Psoas muscle (tissue), 8 donors: ENCODE data around the gene KRTCAP2. TPM values are rescaled to one million over a fixed set of nuclear protein-coding genes. Genes with fewer than 3 reads are reported as not detected.
A peak's percentile ranks its signal among the peaks of the same experiment; 100 is the strongest.

Source experiments
- ATAC-seq, 4 donors: fragments of 200-7000 bp; cut with Tn5 transposase; one replicate each; pipeline ENCODE4 v1.9.1; 2020; ENCODE audit warnings: moderate library complexity in 3 of 4, mild to moderate bottlenecking in 2 of 4
- DNase-seq, 2 donors: peaks; one replicate each; pipeline ENCODE4 v3.0.0-alpha.2; 2020
- H3K27ac ChIP-seq: fragments of 200-600 bp; one replicate; pipeline ENCODE4 v1.8.0; 2022
- H3K27me3 ChIP-seq, 3 donors: fragments of 200-600 bp in 1 of 3; one replicate each; pipeline versions ENCODE4 v1.6.1 to v1.8.0; 2013 to 2022; ENCODE audit warnings: low read length in 2 of 3, mild to moderate bottlenecking in 2 of 3, moderate library complexity in 1 of 3; ENCODE audit not compliant: insufficient read depth in 3 of 3
- H3K36me3 ChIP-seq, 2 donors: fragments of 200-600 bp in 1 of 2; one replicate each; pipeline versions ENCODE4 v1.6.1 to v1.8.0; 2013 to 2022; ENCODE audit warnings: low read depth in 1 of 2, mild to moderate bottlenecking in 1 of 2, moderate library complexity in 1 of 2; ENCODE audit not compliant: insufficient read depth in 1 of 2
- H3K4me1 ChIP-seq: fragments of 200-600 bp; one replicate; pipeline ENCODE4 v1.8.0; 2022
- H3K4me3 ChIP-seq: fragments of 200-600 bp; one replicate; pipeline ENCODE4 v1.8.0; 2022; ENCODE audit warnings: mild to moderate bottlenecking
- H3K9me3 ChIP-seq: fragments of 200-600 bp; one replicate; pipeline ENCODE4 v1.8.0; 2022
- CTCF ChIP-seq: fragments of 200-600 bp; IDR thresholded peaks from one replicate; pipeline ENCODE4 v1.8.0; 2022; ENCODE audit warnings: antibody characterized with exemption
- WGBS, 3 donors: extraction: QIAGEN DNeasy Blood & Tissue Kit; methylation state at CpG; one replicate each; pipeline versions ENCODE4 v1.1.6 to v1.1.7; 2013; 5-methylcytosine and 5-hydroxymethylcytosine counted together
- intact Hi-C, 2 donors: fragments of 100-400 bp; cut with DNase I; formaldehyde crosslinking; loops; one replicate each; pipeline versions ENCODE4 v1.11.0 to v1.14.2; 2022
- polyA plus RNA-seq, 3 donors: library from polyadenylated mRNA; stranded (reverse); fragments of 200-250 nt; gene quantifications; one replicate each; pipeline ENCODE4 v1.2.3, GENCODE V29; 2013
- total RNA-seq, 4 donors: library from RNA; stranded (reverse); fragmentation: NEBNext Ultra II Directional in 2 of 4; extraction: Animal tissue kit (Norgen Biotek cat#: 25700) in 2 of 4; gene quantifications; one replicate each; pipeline versions ENCODE4 v1.2.1 to v1.2.4, GENCODE V29; 2021 to 2023
- donor health status: healthy with polysubstance abuse.
- donor health status: DM: no; HTN: no; CAD: no; lungs with moderate emphysema.
- donor health status: Bipolar disorder and iron deficiency.
- donor health status: healthy.
- donor health status: DM: yes; HTN: yes; CAD: no.
- donor health status: DM: no; HTN: no; CAD: no.
- donor health status: DM: no; HTN: no; CAD: no.
- donor health status: DM: yes; HTN: yes; CAD: no.

KRTCAP2 gene
- total and polyA plus RNA-seq, 7 donors, result 115 to 171 (median 137) TPM

- DNase-seq, result peak in 1 of 2 donors; percentile 6
- Histone ChIP-seq H3K4me1 (peaks cover 21% of the 10 kb centered on the region), H3K36me3 (peaks cover 3 to 21% of the 10 kb centered on the region in 2 donors), H3K4me3 (peak overlapping the region; percentile 100), H3K27me3 (no peaks in the 10 kb centered on the region), H3K27ac (no peak overlapping the region), H3K9me3 (no peaks in the 10 kb centered on the region)
- ATAC-seq, result no peak
- intact Hi-C loops, result no loop called here
- TF ChIP-seq CTCF, result no peak
- WGBS, 3 donors, result 79 to 85% (median 83%) methylated on average over 4 of the region's 4 CpGs
Measured at GRCh38 chr1:155210314-155211104, 37.4 kb upstream of the KRTCAP2 start.

DNA sequence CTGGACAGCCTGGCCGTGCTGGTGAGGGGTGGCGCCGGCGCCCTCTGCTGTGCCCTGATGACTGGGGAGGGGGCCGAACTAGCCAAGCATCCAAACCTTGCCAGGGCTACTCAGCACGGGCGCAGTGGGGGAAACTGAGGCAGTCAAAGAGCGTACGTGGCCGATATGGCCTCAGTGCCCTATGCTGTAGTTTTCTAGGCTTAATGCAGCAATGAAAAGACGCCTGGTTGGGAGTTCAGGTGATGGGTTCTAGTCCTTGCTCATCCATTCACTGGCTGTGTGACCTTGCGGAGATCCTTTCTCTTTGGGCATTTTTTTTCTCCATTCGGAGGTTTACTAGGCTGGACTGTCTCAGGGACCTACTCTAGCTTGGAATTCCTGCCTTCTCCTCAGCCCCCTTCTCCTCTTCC, 36.2 kb upstream of the KRTCAP2 start:
- Histone ChIP-seq H3K4me3 (peak overlapping the region; percentile 100), H3K4me1 (peaks cover 21% of the 10 kb centered on the region), H3K27ac (peak overlapping the region; percentile 99), H3K36me3 (peaks cover 3 to 21% of the 10 kb centered on the region in 2 donors), H3K27me3 (no peaks in the 10 kb centered on the region), H3K9me3 (no peaks in the 10 kb centered on the region)
- DNase-seq (no peak), ATAC-seq (peak in 3 of 4 donors; percentile 1 to 16 (median 5))
- TF ChIP-seq CTCF, result no peak
- WGBS, 3 donors, result 3% methylated on average over 13 of the region's 13 CpGs
- intact Hi-C loops, result no loop called here

GRCh38 chr1:155208541-155209311, 35.6 kb upstream of the KRTCAP2 start, which contains the start of gene MTX1:
TSS of gene MTX1 (plus strand) at chr1:155208695. CDS start at chr1:155208805, 110 bp downstream.
- H3K4me3 ChIP-seq, result peak within 1 kb of the TSS; percentile 100
- ATAC-seq, result peak; percentile 85 to 90 (median 90)
- no peak for TF ChIP-seq CTCF
- peak within 1 kb of the TSS; percentile 99 for H3K27ac ChIP-seq
- peaks cover 21% of the 10 kb centered on the region for H3K4me1 ChIP-seq
- DNase-seq, result peak; percentile 90 to 94
- peaks cover 3 to 21% of the 10 kb centered on the region in 2 donors for H3K36me3 ChIP-seq
- intact Hi-C loops, result no loop called here
- H3K27me3 ChIP-seq, result no peaks in the 10 kb centered on the region
- no peaks in the 10 kb centered on the region for H3K9me3 ChIP-seq
- WGBS, 3 donors, result 0 to 1% (median 0%) methylated on average over 57 to 64 of the region's 64 CpGs

GRCh38 chr1:155207806-155208540, 34.9 kb upstream of the KRTCAP2 start, which contains the start of gene THBS3:
TSS of gene THBS3 (minus strand) at chr1:155207897. CDS start at chr1:155207876, 21 bp downstream.
- Histone ChIP-seq H3K27me3 (no peaks in the 10 kb centered on the region), H3K9me3 (no peaks in the 10 kb centered on the region), H3K36me3 (peaks cover 3 to 21% of the 10 kb centered on the region in 2 donors), H3K27ac (peak within 1 kb of the TSS; percentile 99), H3K4me3 (peak within 1 kb of the TSS; percentile 100), H3K4me1 (peaks cover 21% of the 10 kb centered on the region)
- peak; percentile 47 to 76 for DNase-seq
- intact Hi-C loops, result no loop called here
- 14 to 16% (median 15%) methylated on average over 16 to 17 of the region's 17 CpGs for WGBS, 3 donors
- TF ChIP-seq CTCF, result no peak
- ATAC-seq, result peak in 3 of 4 donors; percentile 3 to 19 (median 10)
